Astrocyte of the spinal cord (primary cell): ENCODE data around the gene CLDN19.

Experiments
- DNase-seq: peaks from one replicate; pipeline ENCODE4 v3.0.0; 2011; ENCODE audit warnings: low read depth, low spot score
- H3K4me3 ChIP-seq: 2 replicates; pipeline ENCODE4 v1.5.1; 2011; ENCODE audit warnings: low read depth, mild to moderate bottlenecking, low read length, moderate library complexity
- in situ Hi-C: cut with HindIII; loops from 2 replicates; pipeline ENCODE4 v1.10.0; 2017; ENCODE audit warnings: low sequenced_read_pairs
- TF ChIP-seq, protein P1 (sequence below): IDR thresholded peaks from 2 replicates; pipeline ENCODE4 v1.5.1; 2012; ENCODE audit warnings: low read depth, mild to moderate bottlenecking, low read length, inconsistent platforms

The CLDN19 gene

DNA sequence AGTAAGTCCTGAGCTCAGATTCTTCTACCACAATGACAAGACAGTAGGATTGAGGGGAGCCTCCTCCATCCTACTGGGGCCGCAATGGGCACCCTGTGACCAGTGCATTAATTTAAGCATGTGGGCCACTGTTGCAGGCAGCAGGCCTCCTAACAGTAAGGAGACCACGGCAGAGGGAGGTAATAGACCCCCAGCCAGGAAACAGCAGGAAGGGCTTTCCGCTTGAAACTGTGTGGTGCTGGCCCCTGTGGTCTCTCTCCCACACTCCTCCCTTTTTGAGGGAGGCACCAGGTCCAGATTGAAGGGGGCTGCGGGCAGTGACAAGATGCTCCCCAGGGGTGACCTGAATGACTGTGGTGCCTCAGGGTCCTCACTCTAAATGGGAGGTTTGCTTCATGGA, 1.7 kb upstream of the CLDN19 start:
- TF ChIP-seq, protein P1, sequence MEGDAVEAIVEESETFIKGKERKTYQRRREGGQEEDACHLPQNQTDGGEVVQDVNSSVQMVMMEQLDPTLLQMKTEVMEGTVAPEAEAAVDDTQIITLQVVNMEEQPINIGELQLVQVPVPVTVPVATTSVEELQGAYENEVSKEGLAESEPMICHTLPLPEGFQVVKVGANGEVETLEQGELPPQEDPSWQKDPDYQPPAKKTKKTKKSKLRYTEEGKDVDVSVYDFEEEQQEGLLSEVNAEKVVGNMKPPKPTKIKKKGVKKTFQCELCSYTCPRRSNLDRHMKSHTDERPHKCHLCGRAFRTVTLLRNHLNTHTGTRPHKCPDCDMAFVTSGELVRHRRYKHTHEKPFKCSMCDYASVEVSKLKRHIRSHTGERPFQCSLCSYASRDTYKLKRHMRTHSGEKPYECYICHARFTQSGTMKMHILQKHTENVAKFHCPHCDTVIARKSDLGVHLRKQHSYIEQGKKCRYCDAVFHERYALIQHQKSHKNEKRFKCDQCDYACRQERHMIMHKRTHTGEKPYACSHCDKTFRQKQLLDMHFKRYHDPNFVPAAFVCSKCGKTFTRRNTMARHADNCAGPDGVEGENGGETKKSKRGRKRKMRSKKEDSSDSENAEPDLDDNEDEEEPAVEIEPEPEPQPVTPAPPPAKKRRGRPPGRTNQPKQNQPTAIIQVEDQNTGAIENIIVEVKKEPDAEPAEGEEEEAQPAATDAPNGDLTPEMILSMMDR: no peak
- DNase-seq: no peak
- in situ Hi-C loops: no loop called here
- no peak overlapping the region for H3K4me3 ChIP-seq

DNA sequence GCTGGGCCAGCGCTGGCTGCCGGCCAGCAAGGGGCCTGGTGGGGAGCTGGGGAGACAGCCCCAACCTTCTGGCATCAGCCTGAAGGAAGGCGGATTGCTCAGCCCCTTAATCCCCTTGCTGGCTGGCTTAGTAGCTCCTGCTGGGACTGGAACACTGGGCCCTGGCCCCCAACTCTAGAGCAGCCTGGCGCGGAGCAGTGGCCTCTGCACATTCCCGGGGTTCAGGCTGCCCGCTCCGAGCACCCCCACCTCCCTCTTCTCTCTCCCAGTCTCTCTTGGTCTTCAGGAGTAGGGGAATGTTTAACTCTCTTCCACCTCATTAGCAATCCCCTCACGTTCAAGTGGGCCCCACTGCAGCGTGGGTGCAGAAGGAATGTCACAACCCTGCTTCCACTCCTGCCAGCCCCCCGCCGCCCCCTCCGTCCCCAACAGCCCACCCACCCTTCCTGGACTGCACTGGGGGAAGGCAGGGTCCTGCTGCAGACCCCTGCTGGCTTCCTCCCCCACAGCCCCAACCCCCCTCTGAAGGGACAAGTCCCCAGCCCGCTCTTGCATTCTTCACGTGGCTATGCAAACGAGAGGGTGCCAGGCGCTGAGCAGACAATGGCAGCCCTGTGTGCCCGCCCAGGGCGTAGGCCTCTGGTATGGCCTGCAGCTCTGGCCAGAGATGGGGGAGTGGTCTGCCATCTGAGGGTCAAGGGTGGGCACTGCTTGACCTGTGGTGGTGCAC, 980 bp upstream of the CLDN19 start:
- in situ Hi-C loops: no loop called here
- H3K4me3 ChIP-seq: no peak overlapping the region
- TF ChIP-seq, protein P1: no peak
- no peak for DNase-seq

DNA sequence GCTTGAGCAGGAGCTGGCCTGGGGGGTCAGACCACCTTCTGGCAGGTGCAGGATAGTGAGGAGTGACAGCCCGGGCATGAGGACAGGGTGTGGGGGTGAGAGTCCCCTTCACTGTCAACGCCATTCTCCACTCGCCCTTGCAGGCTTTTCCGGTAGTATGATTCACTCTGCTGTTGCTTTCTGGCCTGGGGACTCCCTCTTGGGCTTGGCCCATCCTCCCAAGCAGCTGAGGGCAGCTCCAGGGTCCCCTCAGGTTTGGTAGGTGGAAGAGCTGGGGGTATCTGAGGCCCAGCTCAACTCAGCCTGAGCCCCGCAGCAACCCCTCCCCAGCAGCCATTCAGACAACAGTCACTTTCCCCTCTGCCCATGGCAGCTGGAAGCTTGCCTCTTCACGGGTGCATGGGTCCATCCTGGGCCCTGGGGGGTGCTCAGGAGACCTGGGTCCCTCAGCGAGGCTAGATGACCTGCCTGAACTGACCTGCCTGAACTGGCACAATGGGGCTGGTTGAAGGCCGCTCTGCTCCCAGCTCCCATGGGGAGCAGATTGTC, 1.3 kb downstream of the CLDN19 start:
- H3K4me3 ChIP-seq: no peak overlapping the region
- TF ChIP-seq, protein P1: no peak
- DNase-seq: no peak
- in situ Hi-C loops: no loop called here

DNA sequence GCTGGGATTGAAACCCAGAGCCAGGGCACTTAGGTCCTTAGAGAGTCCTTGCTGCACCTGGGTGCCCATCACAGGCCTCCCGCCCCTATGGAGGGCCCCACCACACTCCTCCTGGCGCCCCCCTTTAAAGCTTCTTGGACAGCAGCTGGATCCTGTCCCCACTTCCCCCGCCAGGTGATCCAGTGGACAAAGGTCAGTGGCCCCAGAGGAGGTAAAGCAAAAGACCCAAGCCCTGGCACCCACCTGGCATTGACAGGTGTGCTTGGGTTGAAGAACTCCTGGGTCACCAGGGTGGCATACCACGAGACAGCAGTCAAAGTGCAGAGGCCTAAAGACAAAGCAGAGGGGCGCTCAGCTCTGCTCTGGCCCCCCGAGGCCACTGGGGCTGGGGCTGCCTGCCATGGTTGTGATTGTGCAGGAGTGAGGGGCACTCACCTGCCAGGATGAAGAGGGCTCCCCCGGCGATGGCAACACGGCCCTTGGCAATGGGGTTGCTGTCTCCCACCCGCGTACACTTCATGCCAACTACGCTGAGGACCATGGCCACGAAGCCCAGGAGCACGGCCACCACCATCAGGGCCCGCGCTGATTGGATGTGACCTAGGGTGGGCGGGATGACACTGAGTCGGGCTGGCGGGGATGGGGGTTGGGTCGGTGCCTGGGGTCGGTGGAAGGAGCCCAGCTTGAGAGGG, 1.9 kb downstream of the CLDN19 start:
- in situ Hi-C loops: no loop called here
- DNase-seq: no peak
- TF ChIP-seq, protein P1: no peak
- H3K4me3 ChIP-seq: no peak overlapping the region

DNA sequence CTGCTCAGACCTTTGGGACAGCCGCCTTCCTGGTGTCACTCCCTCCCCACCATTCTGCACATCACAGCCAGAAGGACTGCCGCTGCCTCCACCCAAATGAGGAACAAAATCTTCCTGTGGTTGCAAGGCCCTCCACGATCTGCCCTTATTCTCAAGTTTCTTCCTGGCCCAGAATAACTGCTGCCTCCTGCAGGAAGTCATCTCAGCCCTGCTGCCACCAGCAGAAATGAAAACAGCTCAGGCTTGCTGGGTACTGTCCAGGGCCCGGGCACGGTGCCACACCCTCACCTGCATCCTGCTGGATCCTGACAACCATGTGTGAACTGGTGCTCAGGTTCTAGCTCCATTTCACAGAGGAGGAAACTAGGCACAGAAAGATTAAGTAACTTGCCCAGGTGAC, 2.8 kb downstream of the CLDN19 start:
- TF ChIP-seq, protein P1: peak; percentile 27
- in situ Hi-C loops: no loop called here
- DNase-seq: no peak
- no peak overlapping the region for H3K4me3 ChIP-seq

DNA sequence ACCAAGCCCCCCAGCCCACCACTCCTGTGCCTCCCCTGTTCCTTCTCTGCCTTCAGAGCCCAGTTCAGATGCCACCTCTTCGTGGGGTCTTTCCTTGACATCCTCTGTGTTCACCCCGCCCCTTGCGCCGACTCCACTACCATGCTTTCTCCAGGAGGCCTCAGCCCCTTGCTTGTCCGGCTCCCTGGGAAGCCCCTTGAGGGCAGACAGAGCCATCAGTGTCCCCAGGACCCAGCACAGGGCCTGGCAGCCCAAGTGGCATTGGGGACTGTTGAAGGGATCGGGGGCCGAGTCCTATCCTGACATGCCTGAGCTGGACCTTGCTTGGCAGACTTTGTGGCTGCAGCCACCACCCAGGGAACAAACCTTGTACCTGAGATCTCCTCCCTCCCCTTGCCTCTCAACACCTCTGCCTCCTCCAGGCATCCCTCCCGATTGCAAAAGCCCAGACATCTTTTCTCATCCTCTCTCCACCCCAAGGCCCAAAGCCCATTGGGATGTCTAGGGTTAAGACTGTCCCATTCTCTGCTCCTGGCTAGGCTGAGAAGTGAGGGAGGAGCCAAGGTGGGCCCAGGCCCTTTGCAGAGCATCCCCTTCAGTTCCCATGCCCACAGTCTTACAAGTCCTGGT, 3.4 kb downstream of the CLDN19 start:
- no peak overlapping the region for H3K4me3 ChIP-seq
- TF ChIP-seq, protein P1: no peak
- DNase-seq: no peak
- in situ Hi-C loops: no loop called here
